Nephron (organoid): ENCODE measurements around the gene MICB.

ENCODE experiments used
- H3K27ac Mint-ChIP-seq, 3 experiments: 2 replicates each; pipeline ENCODE4 v1.8.0; 2020; ENCODE audit warnings: mixed read lengths in 3 of 3, mild to moderate bottlenecking in 2 of 3, moderate library complexity in 1 of 3
- H3K27me3 Mint-ChIP-seq: 2 replicates; pipeline ENCODE4 v1.8.0; 2021; ENCODE audit warnings: low read depth, mild to moderate bottlenecking, moderate library complexity, mixed read lengths
- H3K36me3 Mint-ChIP-seq: 2 replicates; pipeline ENCODE4 v1.8.0; 2020; ENCODE audit warnings: low read depth, mixed read lengths
- H3K4me1 Mint-ChIP-seq: 2 replicates; pipeline ENCODE4 v1.8.0; 2020; ENCODE audit warnings: mixed read lengths
- H3K4me3 Mint-ChIP-seq, 3 experiments: 2 replicates each; pipeline ENCODE4 v1.8.0; 2020; ENCODE audit warnings: mild to moderate bottlenecking in 3 of 3, mixed read lengths in 3 of 3, moderate library complexity in 2 of 3
- H3K9me3 Mint-ChIP-seq: 2 replicates; pipeline ENCODE4 v1.8.0; 2020; ENCODE audit warnings: mixed read lengths
- CTCF ChIP-seq, 3 experiments: fragments of 200-600 bp; sonication (generic); IDR thresholded peaks; one replicate each; pipeline ENCODE4 v1.5.0; 2021; ENCODE audit warnings: antibody characterized with exemption in 3 of 3; ENCODE audit not compliant: unreplicated experiment in 3 of 3

The MICB gene

GRCh38 chr6:31462026-31462963 lies 35.6 kb upstream of the MICB start:
- Mint-ChIP-seq H3K27me3 (peaks cover 40% of the 10 kb centered on the region), H3K4me1 (no peaks in the 10 kb centered on the region), H3K36me3 (no peaks in the 10 kb centered on the region), H3K4me3 (peak overlapping the region; percentile 55 to 76 (median 75)), H3K27ac (no peak overlapping the region), H3K9me3 (peaks cover 2% of the 10 kb centered on the region)
- no peak for TF ChIP-seq CTCF (IDR thresholded peaks at IDR 0.05; ENCODE audit: unreplicated experiment in 3 of 3)

GRCh38 chr6:31462964-31463870 lies 34.7 kb upstream of the MICB start:
- peaks cover 3% of the 10 kb centered on the region for H3K4me1 Mint-ChIP-seq
- no peak for TF ChIP-seq CTCF (IDR thresholded peaks at IDR 0.05; ENCODE audit: unreplicated experiment in 3 of 3)
- H3K36me3 Mint-ChIP-seq: no peaks in the 10 kb centered on the region
- no peaks in the 10 kb centered on the region for H3K9me3 Mint-ChIP-seq
- H3K27me3 Mint-ChIP-seq: peaks cover 37% of the 10 kb centered on the region
- peak overlapping the region; percentile 55 to 76 (median 75) for H3K4me3 Mint-ChIP-seq
- H3K27ac Mint-ChIP-seq: no peak overlapping the region

- no peaks in the 10 kb centered on the region for H3K9me3 Mint-ChIP-seq
- H3K27ac Mint-ChIP-seq: no peak overlapping the region
- peaks cover 7% of the 10 kb centered on the region for H3K4me1 Mint-ChIP-seq
- peaks cover 43% of the 10 kb centered on the region for H3K27me3 Mint-ChIP-seq
- H3K4me3 Mint-ChIP-seq: no peak overlapping the region
- no peak for TF ChIP-seq CTCF (IDR thresholded peaks at IDR 0.05; ENCODE audit: unreplicated experiment in 3 of 3)
- H3K36me3 Mint-ChIP-seq: no peaks in the 10 kb centered on the region
These were observed 33.4 kb upstream of the MICB start for GRCh38 chr6:31464252-31465184.

- H3K9me3 Mint-ChIP-seq: no peaks in the 10 kb centered on the region
- no peak for TF ChIP-seq CTCF (IDR thresholded peaks at IDR 0.05; ENCODE audit: unreplicated experiment in 3 of 3)
- no peak overlapping the region for H3K4me3 Mint-ChIP-seq
- H3K27ac Mint-ChIP-seq: no peak overlapping the region
- H3K27me3 Mint-ChIP-seq: peaks cover 43% of the 10 kb centered on the region
- H3K4me1 Mint-ChIP-seq: peaks cover 7% of the 10 kb centered on the region
- H3K36me3 Mint-ChIP-seq: no peaks in the 10 kb centered on the region
These were observed 32.8 kb upstream of the MICB start for GRCh38 chr6:31465185-31465536.

GRCh38 chr6:31465718-31466117 lies 32.2 kb upstream of the MICB start:
- Mint-ChIP-seq H3K27me3 (peaks cover 42% of the 10 kb centered on the region), H3K9me3 (no peaks in the 10 kb centered on the region), H3K36me3 (no peaks in the 10 kb centered on the region), H3K27ac (no peak overlapping the region), H3K4me3 (no peak overlapping the region), H3K4me1 (peaks cover 7% of the 10 kb centered on the region)
- no peak for TF ChIP-seq CTCF (IDR thresholded peaks at IDR 0.05; ENCODE audit: unreplicated experiment in 3 of 3)
